ENCODE measurements around the gene SMIM24.

Gene SMIM24

DNA sequence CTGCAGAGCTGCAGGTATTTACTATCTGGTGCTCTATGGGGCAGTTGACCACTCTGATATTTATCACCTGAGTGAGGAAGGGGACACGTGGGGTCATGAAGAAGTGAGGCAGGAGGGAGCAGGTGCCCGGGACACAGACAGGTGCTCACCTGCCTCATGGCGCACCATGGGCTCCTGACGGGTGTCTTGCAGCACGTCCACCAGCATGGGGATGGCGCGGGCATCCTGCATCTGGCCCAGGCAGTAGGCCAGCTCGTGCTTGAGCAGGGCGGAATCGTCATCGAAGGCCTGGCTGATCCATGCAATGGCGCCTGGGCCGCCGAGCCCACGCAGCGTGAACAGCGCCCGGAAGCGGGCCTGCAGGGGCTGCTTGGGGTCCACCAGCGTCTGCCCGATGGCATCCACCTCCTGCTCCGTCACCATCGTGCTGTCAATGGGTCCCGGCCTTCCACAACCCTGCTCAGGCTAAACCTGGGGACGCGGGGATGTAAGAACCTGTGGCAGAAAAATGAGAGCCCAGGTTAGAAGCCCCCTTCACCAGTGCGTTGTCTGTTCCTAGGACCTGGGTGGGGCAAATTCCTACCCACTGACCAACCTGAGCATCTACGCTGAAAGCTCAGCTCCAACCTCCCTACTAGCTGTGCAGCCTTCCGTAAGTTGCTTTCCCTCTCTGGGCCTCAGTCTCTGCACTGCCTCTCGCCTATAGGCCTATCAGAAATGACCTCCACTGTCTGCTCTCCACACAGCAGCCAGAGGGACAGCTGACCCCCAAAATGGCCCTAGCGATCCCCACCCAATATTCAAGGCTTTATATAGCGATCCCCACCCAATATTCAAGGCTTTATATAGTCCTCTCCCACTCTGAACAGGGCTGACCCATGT is 16.3 kb upstream of the SMIM24 start:
- DNase-seq = no peak

DNA sequence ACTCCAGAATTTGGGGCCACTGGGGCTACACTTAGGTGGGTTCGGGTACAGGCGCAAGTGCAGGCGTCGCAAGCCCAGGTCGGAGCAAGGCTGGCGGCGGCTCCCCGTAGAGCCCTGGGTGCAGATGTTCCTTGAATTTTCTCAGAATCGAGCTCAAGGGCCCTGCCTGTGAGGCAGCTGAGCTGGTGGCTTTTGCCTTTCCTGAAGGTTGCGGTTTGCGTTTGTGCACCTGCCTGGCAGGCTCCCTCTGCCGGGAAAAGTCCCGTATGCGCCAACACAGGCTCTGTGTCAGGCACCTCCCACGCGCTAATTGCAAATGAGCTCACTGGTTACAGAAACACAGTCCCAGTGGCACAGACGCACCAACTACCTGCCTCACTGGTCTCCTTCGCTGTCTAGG is 14.2 kb upstream of the SMIM24 start:
- DNase-seq = no peak

DNA sequence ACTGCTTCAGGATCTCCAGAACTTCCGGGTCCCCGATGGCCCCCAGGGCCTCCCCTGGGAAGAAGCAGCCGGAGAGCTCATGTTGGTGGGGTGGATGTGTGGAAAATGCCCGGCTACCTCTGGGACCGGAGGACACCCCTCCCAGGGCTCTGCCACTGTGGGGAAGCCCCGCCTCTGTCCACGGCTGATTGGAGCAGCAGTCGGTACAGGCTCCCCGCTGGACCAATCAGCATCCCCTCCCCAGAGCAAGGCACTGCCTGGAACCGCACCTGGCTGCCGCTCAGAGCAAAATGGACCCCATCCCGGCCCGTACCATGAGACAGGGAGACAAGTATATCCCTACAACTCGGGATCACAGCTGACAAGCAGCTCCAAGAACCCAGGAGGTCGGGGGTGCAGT is 13.7 kb upstream of the SMIM24 start:
- no peak for DNase-seq

DNA sequence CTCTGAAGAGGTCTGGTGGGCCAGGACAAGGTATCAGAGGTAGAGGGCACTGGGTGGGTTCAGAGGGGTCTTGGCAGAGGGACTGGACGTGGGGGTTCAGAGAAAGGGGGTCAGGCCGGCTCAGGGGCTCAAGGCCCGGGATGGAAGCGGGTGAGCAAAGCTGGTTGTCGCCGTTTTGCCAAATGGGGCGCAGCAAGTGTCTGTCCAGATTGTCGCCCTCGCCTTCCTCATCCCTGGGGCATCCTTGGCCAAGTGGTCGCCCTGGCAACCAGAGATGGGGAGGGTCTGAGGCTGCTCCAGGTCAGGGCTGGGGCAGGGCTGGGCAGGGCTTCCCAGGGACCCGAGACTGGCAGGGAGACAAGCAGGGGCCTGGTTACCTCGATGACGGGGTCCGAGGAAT is 13.3 kb upstream of the SMIM24 start:
- DNase-seq = no peak

DNA sequence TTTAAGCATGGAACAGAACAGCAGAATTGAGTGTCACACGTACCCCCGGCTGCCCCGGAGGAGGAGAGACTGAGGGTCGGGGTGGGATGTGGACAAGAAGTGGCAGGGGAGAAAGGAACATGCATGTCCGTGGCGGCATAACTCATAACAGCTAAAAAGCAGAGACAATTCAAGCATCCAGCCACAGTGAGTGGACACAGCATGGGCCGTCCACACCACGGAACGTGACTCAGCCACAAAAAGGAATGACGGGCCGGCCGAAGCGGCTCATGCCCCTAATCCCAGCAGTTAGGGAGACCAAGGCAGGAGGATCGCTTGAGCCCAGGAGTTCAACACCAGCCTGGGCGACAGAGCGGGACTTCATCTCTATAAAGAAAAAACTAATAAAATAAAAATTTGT is 12.6 kb upstream of the SMIM24 start:
- DNase-seq = no peak

DNA sequence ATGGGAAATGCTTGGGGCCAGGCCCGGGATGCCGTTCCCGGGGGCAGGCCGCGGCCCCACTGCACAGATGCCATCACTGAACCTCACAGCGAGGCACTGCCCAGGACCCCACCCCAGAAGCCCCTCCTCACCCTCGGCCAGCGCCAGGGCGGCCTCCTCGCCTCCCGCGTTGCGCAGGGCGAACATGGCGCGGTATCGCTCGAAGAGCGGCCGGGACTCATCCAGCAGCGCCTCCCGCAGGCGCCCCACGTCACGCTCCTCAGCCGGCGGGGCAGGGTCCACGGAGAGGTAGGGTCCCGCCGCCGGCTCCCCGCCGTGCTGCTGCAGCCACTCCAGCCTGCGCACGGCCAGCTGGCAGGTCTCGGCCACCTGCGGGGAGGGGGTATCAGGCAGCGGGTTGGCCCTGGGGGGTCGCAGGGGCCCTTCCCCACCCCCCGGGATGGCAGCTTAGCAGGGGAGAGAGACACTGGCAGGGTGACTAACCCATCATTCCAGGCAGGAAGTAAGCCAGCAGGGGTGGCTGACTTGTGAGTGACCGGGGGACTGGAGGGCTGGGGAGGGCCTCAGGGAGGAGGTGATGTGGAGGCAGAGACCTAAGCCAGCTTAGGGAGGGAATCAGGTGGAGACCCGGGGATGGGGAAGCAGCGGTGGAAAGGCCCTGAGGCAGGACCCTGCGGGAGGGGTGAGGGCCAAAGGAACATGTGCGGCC is 12.0 kb upstream of the SMIM24 start:
- no peak for DNase-seq

DNA sequence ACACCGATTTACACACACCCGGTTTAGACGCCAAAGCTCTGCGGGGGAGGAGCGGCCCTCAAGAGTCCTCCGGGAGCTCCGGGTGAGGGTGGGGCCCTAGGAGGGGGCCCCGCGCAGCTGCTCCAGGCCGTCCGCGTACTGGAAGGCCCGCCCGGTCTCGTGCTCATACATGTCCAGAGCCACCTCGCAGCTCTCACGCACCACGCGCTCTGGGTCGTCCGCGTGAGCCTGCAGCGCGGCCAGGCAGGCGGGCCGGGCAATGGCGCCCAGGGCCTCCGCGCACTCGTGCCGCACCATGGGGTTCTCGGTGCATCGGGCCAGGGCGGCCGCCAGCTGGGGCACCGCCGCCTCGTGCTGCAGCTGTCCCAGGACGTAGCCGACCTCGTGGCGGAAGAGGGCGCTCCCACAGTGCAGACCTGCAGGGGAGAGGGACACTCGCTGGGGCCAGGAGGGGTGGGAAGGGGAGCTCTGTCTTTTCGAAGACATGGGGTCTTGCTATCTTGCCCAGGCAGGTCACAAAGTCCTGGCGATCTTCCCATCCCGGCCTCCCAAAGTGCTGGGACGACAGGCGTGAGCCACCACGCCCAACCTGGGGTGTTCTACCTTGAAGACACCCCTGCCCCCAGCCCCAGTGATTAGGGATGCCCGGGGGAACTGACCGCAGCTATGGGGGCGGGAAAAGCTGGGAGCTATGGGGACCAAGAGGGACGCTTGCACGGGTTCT is 11.2 kb upstream of the SMIM24 start:
- DNase-seq = no peak

DNA sequence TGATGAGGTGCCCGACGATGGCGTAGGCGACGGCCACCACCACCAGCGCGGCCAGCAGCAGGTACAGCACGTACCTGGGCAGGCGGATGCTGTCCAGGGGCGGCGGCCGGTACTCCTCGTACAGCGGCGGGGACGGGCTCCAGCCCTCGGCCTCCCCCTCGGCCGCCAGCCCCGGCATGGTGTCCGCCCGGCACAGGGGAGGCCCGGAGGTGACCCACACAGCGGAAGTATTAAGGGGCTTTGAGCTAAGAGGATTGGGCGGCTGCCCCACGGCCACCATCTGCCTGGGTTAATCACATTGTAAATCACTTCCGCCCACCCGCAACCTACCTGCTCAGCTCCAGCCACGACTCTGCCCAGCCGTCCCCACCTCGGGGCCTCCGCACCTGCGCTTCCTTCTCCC is 2.9 kb upstream of the SMIM24 start, which contains the start of gene SMIM44:
Gene SMIM44, minus strand, starts transcription at position 216 of the 403 bp plus-strand sequence. Its CDS starts 38 bp downstream, at position 178.
- DNase-seq = no peak

DNA sequence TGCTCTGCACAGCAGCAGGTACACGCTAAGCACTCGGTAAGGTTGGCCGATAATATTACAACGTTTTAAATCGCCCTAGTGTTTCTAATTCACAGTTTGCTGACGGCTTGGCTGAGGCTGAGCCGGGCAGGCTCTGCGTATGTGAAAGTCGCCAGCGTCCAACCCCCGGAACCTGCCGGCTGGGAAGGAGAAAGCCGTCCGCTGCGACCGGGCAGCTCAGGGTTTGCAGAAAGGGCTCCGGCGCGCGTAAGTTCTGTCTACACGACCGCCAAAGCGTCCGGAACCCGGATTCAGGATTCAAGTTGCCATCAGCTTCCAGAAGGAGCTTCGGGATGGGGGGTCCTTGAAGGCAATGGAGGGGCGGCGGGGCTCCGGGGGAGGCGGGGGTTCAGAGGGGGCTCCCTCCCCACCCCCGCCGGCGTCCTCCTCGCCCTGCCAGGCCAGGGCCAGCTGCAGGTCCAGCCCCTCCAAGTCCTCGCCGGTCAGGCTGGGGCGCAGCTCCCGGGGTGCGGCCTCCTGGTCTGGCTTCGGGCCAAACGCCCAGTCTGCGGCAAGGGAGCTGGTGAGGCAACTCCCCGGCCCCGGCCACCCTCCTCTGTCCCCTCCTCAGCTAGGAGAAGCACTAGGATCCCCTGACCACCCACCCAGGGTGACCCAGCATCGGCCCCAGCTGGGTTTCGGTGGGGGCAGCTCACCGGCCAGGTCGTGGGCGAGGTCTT is 2.3 kb upstream of the SMIM24 start:
- DNase-seq = no peak

DNA sequence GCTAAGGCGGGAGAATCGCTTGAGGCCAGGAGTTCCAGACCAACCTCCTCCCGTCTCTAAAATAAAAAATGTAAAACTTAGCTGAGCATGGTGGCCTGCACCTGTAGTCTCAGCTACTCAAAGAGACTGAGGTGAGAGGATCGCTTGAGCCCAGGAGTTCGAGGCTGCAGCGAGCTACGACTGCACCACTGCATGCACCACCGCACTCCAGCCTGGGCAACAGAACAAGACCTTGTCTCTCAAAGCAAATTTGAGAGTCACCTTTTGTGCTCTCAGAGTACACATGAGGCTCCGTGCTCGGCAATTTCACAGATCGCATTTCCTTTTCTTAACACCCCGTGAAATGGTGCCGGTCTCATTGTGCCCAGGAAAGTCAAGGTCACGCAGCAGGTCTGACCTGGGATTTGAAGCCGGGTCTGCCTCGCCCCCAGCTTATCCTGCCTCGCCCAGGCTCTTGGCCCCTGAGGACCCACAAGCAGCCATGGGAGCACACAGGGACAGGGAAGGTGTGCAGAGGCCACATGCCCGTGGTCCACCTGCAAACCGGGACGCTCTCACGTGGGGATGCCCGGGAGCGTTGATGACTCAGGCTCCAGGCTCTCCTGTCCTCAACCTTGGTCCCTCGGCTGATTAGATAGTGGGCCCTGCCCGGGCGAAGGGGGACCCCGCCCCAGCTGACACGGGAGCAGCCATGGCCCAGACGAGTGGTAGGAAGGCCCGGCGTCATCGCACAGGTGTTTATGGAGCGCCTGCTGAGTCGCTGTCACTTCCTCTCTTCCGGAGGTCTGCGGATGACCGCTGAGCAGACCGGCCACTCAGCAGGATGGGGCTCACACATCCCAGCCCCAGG is 1.1 kb upstream of the SMIM24 start:
- DNase-seq = no peak

DNA sequence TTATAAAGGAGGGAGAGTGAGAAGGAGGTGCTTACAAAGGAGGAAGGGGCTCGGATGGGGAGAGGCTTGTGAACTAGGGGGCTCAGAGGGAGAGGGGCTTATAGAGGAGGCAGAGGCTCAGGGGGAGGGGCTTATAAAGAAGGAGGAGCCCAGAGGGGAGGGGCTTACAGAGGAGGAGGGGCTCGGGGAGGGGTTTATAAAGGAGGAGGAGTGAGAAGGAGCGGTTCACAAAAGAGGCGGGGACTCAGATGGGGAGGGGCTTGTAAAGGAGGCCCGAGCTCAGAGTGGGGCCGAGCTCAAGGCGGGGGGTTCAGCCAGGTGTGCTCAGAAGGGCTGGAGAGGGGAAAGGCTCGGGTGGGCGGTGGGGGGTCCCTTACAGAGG is 500 bp downstream of the SMIM24 start:
- DNase-seq = no peak

DNA sequence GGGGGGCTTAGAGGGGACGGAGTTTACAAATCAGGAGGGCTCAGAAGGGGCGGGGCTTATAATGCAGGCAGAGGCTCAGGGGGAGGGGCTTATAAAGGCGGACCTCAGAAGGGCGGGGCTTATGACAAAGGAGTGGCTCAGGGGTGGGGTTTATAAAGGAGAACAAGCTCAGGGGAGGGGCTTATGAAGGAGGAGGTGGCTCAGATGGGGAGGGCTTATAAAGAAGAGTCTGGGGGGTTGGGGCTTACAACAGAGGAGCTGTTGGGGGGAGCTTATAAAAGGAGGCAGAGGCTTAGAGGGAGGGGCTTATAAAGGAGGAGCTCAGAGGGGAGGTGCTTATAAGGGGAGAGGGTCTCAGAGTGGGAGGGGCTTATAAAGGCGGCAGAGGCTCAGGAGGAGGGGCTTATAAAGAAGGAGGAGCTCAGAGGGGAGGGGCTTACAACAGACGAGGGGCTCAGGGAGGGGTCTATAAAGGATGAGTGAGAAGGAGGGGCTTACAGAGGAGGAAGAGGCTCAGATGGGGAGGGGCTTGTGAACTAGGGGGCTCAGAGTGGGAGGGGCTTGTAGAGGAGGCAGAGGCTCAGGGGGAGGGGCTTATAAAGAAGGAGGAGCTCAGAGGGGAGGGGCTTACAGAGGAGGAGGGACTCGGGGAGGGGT is 1.0 kb downstream of the SMIM24 start:
- no peak for DNase-seq

DNA sequence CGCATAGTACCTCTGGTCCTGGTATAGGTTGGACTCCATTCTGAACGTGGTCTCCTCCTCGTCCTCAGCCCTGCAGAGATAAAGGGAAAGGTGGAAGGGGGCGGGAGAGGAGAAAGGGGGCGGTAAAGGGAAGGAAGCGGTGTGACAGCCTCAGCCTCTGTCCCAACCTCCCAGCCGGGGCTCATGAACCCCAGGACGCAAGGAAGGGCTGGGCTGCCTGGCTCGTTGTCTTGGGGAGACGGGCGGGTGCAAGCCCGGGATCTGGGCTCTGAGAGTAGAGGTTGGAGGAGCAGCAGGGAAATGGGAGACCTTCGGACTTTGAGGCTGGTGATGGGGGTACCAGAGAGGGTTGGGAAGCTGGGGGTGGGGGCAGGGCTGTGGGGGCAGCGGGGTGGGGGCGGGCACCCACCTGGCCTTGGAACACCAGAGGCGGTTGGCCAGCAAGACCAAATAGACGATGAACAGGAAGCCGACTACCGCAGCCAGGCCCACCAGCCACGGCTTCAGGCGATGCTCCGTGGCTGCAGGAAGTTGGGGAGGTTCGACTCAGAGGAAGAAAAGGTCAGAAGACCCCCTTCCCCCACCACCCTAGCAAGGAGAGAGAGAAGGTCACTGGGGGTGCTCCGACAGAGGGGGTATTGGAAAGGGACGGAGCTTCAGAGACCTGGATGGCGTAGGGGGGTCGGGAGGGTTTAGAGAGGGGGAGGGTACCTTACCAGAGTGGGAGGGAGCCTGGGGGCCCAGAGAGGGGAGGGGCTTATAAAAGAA is 1.7 kb downstream of the SMIM24 start:
- no peak for DNase-seq

DNA sequence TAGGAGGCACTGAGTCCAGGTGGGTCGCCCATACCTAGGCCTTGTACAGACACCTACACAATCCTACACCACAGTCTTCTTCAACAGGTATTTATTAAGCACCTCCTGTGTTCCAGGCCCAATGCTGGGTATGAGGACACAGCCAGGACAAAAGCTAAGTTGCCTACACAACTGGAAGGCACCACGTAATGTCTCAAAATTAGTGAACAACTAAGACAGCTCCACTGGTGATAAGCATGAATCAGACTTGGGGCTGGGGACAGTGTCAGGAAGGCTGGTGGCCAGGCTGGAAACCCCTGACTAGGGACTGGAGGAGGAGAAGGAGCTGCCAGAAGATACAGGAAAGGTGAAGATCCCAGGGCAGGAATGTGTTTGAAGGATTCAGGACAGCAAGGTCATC is 2.4 kb downstream of the SMIM24 start:
- DNase-seq = no peak

DNA sequence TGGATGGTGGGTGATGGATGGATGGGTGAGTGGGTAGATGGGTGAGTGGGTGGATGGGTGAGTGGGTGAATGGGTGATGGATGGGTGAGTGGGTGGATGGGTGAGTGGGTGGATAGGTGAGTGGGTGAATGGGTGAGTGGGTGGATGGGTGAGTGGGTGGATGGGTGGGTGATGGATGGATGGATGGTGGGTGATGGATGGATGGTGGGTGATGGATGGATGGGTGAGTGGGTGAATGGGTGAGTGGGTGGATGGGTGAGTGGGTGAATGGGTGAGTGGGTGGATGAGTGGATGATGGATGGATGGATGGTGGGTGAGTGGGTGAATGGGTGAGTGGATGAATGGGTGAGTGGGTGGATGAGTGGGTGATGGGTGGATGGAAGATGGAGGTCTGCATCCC is 2.8 kb downstream of the SMIM24 start:
- DNase-seq = no peak

DNA sequence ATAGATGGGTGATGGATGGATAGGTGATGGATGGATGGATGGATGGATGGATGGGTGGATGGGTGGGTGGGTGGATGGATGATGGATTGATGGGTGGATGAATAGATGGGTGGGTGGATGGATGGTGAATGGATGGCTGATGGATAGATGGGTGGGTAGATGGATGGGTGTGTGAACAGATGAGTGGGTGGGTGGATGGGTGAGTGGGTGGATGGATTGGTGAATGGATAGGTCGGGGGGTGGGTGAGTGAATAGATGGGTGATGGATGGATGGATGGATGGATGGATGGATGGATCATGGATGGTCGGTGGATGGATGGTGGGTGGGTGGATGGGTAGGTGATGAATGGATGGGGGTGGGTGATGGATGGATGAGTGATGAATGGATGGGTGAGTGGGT is 3.5 kb downstream of the SMIM24 start:
- no peak for DNase-seq

DNA sequence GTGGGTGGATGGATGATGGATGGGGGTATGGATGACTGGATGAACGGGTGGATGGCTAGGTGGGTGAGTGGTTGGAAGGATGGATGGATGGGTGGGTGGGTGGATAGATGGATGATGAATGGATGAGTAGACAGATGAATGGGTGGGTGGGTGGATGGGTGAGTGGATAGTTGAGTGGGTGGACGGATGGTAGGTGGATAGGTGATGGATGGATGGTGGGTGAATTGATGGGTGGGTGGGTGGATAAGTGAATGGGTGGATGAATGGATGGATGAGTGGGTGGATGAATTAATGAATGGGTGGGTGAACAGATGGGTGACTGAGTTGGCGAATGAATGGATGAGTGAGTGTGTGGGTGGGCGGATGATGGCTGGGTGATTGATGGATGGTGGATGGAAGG is 4.9 kb downstream of the SMIM24 start:
- no peak for DNase-seq

DNA sequence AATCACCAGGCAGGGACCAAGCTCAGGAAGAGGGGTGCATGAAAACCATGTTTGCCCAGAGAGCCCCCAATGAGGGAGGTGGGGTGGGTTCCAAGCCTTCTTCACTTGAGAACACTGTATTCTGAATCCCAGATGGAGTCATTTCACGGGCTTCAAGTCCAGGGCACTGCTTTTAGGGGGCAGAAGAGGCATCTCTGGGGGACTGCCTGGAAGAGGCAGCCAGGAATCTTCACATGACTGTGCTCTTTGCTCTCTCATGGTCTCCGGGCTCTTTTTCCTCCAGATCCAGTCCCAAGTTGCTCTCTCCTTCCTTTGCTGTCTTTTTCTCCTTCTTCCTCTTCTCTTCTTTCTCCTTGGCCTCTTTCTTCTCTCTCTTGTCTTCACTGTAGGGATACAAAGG is 5.7 kb downstream of the SMIM24 start:
- no peak for DNase-seq

DNA sequence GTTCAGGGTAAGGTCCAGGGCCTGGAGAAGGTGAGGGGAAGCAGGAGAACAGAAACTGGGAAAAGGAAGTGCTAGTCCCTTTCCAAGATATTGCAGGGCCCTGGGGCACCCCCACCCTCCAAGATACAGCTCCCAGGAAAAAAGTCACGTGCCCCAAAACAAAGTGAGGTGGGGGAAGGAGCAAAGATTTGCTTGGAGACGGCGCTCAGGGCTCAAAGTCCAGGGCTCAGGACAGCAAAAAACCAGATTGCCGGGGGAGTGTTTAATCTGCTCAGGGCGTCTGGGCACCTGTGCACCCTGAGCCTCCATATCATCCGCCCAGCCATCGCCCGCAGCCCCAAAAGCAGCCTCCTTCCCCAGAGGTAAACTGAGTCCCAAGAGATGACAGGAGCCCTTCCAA is 6.3 kb downstream of the SMIM24 start:
- no peak for DNase-seq

DNA sequence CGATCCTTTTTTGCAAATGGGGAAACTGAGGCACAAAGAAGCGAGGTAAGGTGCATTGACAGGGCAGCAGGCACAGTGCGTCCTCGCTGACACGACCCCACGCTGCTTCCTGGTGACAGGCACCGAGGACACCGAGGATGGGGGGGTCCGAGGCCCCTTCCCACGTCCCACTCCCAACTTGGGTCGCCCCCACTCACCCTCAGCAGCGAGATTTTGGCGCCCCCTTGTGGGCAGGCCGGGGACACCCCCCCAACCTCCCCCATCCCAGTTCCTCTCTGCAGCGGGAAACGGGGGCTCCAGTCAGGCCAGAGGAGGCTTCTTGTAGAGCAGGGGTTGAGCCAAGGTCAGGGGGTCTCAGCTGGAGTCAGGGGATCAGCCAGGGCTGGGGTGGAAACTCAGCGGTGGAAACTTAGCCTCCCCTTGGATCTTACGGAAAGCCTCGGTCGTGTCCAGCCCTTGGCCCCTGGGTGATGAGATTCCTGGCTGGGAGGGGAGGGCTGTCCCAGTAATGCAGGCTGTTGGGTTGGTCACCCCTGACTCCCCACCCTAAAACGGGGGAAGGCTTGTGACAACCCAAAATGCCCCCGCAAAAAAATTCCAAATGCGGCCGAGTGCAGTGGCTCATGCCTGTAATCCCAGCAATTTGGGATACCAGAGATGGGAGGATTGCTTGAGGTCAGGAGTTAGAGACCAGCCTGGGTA is 8.2 kb downstream of the SMIM24 start:
- no peak for DNase-seq
